HepG2 (cell line): ENCODE measurements around the gene RAB2B. TPM values are rescaled to one million over a fixed set of nuclear protein-coding genes. Genes with fewer than 3 reads are reported as not detected.
A peak's percentile ranks its signal among the peaks of the same experiment; 100 is the strongest.

Experiments used
- GATA4 ChIP-seq: sonication (generic); IDR thresholded peaks from 2 replicates; pipeline ENCODE4 v1.6.1; 2016; ENCODE audit warnings: antibody characterized with exemption, low read depth, borderline replicate concordance
- MIXL1 ChIP-seq: IDR thresholded peaks from 2 replicates; pipeline ENCODE4 v1.6.1; 2016
- PAF1 ChIP-seq: IDR thresholded peaks from 2 replicates; pipeline ENCODE4 v1.6.1; 2016; ENCODE audit warnings: missing genetic modification reagents, missing compliant biosample characterization
- ZMAT3 ChIP-seq: sonication (generic); formaldehyde crosslinking; conservative IDR thresholded peaks from 2 replicates; pipeline ENCODE4 v1.7.0; 2021; ENCODE audit warnings: missing genetic modification reagents
- ZNF160 ChIP-seq: sonication (generic); formaldehyde crosslinking; IDR thresholded peaks from 2 replicates; pipeline ENCODE4 v1.8.0; 2022; ENCODE audit warnings: mild to moderate bottlenecking, inconsistent platforms, missing genetic modification reagents
- ZNF317 ChIP-seq: sonication (generic); formaldehyde crosslinking; IDR thresholded peaks from 2 replicates; pipeline ENCODE4 v1.5.0; 2020; ENCODE audit warnings: mild to moderate bottlenecking, missing genetic modification reagents
- ZNF562 ChIP-seq: sonication (generic); formaldehyde crosslinking; IDR thresholded peaks from 2 replicates; pipeline ENCODE4 v1.8.0; 2022; ENCODE audit warnings: missing genetic modification reagents, borderline replicate concordance
- ZNF720 ChIP-seq: sonication (generic); formaldehyde crosslinking; IDR thresholded peaks from 2 replicates; pipeline ENCODE4 v1.4.0; 2020; ENCODE audit warnings: missing genetic modification reagents
- ZNF773 ChIP-seq: sonication (generic); formaldehyde crosslinking; IDR thresholded peaks from 2 replicates; pipeline ENCODE4 v1.4.0; 2020; ENCODE audit warnings: missing genetic modification reagents, borderline replicate concordance
- ZNF781 ChIP-seq: sonication (generic); formaldehyde crosslinking; IDR thresholded peaks from 2 replicates; pipeline ENCODE4 v1.5.1; 2020; ENCODE audit warnings: borderline replicate concordance, mild to moderate bottlenecking, missing genetic modification reagents; ENCODE audit errors: not compliant biosample characterization
- ZNF841 ChIP-seq: sonication (generic); formaldehyde crosslinking; IDR thresholded peaks from 2 replicates; pipeline ENCODE4 v1.8.1; 2023; ENCODE audit warnings: missing genetic modification reagents, borderline replicate concordance
- ZSCAN29 ChIP-seq: sonication (generic); formaldehyde crosslinking; conservative IDR thresholded peaks from 2 replicates; pipeline ENCODE4 v1.4.0; 2020; ENCODE audit warnings: mild to moderate bottlenecking, missing genetic modification reagents
- polyA plus RNA-seq, 8 experiments: library from polyadenylated mRNA; depleted of rRNA in 3 of 8; stranded (reverse) in 7 of 8; unstranded in 1 of 8; fragments of >200 nt; fragmentation: Illumina TruSeq in 4 of 8; extraction: Trizol in 4 of 8; gene quantifications; 2 replicates each; pipeline versions ENCODE4 v1.2.1 to v1.2.3, GENCODE V29; 2011 to 2016; ENCODE audit warnings: low read depth in 4 of 8, missing spikeins in 1 of 8, mixed read lengths in 1 of 8; ENCODE audit not compliant: insufficient read depth in 1 of 8
- total RNA-seq, 5 experiments: library from RNA; depleted of rRNA; stranded (reverse); fragments of >200 nt; fragmentation: Illumina TruSeq; extraction: Trizol; gene quantifications; 2 replicates each; pipeline ENCODE4 v1.2.3, GENCODE V29; 2016; ENCODE audit warnings: low read depth in 1 of 5
- TF ChIP-seq, protein P1 (sequence below): IDR thresholded peaks from 2 replicates; pipeline ENCODE4 v1.6.1; 2016; ENCODE audit warnings: low read depth
- TF ChIP-seq, protein P2 (sequence below): sonication (generic); formaldehyde crosslinking; IDR thresholded peaks from 2 replicates; pipeline ENCODE4 v1.8.0; 2022; ENCODE audit warnings: mild to moderate bottlenecking, missing genetic modification reagents; ENCODE audit not compliant: insufficient replicate concordance

RAB2B gene
- total and polyA plus RNA-seq, 2 of the 13 experiments (the other 11 are each of a cell fraction or from before 2014, with no cell fraction given) = 36.0 to 60.6 TPM

DNA sequence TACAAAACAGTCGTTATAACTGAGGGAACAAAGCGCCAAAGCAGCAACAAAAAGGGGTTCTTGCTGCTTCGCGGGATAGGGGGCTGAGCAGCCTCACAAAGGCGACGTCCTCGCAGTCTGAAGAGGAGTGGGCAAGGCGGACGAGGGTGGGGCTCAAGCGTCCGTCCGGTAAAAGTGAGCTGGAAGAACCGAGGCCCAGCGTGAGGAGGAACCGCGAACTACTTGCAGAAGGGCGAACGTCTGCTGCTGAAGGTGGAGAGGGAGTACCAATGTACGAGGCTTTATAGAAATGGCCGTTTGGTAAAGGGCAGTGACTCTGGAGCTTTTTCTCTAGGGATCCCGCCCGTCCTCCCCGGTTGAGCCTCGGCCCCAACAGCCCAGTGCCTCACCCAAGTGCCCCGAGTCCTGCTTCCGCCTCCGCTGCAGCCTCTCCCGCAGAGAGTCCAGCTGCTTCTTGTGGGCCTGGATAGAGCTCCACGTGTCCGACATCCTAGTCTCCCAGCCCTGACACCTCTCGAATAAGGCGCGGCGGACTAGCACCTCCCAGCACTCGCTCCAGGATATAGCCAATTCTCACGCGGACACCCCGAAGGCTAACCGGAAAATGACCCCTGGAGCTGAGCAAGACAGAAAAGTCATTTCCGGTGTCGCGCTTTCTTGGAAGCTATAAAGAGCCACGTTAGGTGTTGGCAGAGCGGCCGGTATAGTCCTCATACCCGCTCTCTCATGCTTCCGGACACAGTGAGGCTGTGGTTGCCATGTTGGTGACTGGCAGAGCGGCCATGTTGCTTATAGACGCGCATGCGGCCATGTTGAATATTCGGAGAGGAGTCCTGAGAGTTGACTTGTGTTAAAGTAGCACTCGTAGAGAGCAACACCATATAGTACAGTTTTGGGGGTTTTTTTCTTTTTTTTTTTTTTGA is 34.2 kb upstream of the RAB2B start, which contains the start of gene METTL3 (continued):
- TF ChIP-seq, protein P1, sequence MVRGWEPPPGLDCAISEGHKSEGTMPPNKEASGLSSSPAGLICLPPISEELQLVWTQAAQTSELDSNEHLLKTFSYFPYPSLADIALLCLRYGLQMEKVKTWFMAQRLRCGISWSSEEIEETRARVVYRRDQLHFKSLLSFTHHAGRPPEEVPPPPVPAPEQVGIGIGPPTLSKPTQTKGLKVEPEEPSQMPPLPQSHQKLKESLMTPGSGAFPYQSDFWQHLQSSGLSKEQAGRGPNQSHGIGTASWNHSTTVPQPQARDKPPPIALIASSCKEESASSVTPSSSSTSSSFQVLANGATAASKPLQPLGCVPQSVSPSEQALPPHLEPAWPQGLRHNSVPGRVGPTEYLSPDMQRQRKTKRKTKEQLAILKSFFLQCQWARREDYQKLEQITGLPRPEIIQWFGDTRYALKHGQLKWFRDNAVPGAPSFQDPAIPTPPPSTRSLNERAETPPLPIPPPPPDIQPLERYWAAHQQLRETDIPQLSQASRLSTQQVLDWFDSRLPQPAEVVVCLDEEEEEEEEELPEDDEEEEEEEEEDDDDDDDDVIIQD (CRISPR knock-in tag) = peak; percentile 83
- TF ChIP-seq ZNF773 (no peak), ZNF720 (CRISPR knock-in tag) (0 out of 2 replicates have a peak, but pooled peaks have one; percentile 89), ZNF781 (CRISPR knock-in tag) (no peak), ZNF317 (CRISPR knock-in tag) (peak; percentile 92), ZNF160 (no peak), ZSCAN29 (CRISPR knock-in tag) (no peak), GATA4 (no peak; the same call in 1 of the 2 replicates), PAF1 (CRISPR knock-in tag) (no peak), ZMAT3 (CRISPR knock-in tag) (peak; percentile 93), MIXL1 (CRISPR knock-in tag) (peak; percentile 97; the same call in 1 of the 2 replicates), ZNF841 (no peak; the same call in 1 of the 2 replicates), ZNF562 (no peak)
- TF ChIP-seq, protein P2, sequence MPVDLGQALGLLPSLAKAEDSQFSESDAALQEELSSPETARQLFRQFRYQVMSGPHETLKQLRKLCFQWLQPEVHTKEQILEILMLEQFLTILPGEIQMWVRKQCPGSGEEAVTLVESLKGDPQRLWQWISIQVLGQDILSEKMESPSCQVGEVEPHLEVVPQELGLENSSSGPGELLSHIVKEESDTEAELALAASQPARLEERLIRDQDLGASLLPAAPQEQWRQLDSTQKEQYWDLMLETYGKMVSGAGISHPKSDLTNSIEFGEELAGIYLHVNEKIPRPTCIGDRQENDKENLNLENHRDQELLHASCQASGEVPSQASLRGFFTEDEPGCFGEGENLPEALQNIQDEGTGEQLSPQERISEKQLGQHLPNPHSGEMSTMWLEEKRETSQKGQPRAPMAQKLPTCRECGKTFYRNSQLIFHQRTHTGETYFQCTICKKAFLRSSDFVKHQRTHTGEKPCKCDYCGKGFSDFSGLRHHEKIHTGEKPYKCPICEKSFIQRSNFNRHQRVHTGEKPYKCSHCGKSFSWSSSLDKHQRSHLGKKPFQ (CRISPR knock-in tag) = no peak
